NCI-H82 treated with DMSO at 0.1 percent for 48 hours (cell line): ENCODE data around the gene TRANK1.

Experiments used
- DNase-seq: peaks from one replicate; lab custom pipeline; 2025; ENCODE audit not compliant: unreplicated experiment; lab: John Stamatoyannopoulos, UW

TRANK1 gene

DNA sequence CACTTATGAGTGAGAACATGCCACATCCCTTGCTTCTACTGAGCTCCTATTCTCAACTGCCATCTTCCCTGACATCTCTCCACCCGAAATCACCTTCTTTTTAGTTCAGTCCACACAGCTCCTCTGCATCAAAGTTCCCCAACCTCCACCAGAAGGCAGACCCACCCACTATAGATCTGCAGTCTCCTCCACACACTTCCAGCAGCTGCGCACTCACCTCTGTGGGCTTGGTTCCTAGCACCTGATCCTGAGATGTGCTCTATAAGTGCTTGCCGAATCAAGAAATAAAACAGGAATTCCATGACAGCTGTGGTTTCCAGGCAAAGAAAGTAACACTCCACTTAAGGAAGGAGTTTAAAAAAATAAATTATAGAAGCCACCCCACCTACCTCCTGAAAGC, 85.4 kb downstream of the TRANK1 start:
- no peak for DNase-seq

DNA sequence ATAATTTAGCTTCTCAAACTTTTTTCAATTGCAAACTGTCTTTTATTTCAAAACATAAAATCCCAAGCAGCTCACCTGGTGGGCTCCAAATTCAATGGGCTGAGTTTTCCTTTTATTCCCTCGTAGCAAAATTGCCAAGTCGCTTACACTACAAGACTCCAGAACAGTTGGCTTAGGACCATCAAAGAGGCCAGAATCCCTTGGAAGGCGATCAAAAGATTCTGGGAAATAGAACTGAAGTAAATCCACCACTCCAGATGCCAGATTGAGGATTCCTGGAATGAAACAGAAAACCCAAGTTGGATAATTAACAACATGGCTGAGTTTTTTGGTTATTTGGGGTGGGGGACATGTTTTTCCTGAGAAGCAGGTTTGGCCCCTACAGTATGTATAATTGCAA, 92.8 kb downstream of the TRANK1 start:
- no peak for DNase-seq

DNA sequence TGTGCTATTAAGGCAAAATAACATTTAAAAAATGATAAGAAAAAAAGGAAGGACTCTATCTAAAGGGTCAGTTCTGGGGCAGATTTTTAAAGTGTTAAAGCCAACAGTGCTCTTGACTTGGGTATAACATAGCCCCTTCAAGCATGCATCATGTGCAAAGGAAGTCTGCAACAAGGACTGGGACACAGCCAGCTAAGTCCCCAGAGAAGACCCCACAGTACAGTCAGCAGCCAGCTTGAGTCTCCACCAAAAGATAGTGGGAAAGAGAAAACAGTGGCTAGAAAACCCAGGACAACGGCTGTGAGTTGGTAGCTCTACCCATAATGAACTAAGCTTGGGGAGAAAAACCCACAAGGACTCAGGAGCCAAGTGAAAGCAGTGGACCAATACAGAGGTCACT, 94.1 kb downstream of the TRANK1 start:
- no peak for DNase-seq

DNA sequence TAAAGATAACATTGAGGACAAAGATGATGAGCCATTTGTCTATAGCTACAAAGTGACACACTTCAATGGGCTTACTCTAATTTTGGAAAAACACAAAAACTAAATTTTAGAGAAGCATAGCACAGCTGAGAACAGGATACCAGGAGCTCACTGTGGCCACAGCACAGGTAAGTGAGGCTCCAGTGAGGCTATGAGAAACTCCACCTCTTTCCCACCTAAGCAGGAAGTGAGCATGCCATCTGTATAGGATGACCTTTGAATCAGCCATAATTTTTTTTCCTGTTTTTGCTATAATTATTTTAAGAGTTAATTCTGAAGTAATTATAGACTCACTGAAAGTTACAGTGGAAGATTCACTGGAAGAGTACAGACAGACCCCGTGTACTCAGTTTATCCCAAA, 98.4 kb downstream of the TRANK1 start:
- DNase-seq: no peak

DNA sequence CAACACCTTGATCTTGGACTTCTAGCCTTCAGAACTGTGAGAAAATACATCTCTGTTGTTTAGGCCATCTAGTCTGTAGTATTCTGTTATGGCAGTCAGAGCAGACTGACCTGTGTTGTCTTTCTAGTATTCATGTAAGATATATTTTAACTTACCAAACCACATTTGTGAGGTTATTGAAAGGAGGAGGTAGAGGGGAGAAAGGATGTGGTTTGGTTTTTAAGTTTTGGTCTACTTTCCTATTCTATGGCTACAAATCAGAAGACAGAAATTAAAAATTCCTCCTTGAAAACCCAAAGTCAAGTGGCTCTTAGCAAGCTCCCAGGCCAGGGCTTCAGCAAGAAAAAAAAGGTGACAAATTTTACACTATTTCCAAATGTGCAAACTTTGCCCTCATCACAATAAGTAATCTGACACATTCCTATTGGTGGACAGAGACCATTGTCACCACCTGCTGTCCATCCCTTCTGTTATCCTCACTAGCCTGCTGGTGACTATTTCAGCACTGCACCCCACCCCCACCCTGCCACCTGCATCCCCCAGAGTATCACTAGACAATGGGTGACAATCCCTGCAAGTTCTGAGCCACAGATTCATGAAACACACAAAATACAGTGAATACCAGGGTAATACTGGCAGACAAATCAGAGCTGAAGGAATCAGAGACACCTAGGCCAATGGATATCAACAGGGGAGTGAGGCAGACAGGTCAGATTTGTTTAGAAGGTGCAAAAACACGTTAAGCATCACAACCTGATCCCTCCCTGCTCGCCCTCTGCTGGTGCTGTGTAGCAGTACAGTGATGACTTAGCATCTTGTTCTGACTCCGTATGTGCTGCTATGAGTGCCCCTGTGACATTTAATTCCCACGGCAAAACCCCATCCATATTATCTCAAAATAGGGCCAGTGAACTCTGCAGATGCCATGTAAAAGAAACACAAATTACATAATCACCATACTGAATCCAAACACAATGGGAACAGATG, 101.5 kb downstream of the TRANK1 start:
- no peak for DNase-seq

DNA sequence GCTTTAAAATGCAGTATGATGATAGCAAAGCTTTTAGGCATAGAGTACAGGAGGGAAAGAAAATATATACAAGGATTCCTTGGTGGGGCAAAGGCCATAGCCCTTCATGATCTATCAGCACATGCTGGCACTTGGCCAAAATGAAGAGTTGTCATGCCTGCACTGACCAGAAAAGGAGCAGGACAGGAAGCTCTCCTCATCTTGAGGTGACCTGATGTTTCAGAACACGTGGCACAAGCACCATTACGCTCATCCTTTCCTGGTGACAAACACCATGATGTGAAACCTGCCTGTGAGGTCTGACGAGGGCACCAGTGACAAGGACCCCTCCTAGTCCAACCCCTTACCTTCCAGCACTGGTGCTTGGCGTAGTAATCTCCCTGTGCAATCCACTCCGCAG, 102.6 kb downstream of the TRANK1 start:
- DNase-seq: no peak

DNA sequence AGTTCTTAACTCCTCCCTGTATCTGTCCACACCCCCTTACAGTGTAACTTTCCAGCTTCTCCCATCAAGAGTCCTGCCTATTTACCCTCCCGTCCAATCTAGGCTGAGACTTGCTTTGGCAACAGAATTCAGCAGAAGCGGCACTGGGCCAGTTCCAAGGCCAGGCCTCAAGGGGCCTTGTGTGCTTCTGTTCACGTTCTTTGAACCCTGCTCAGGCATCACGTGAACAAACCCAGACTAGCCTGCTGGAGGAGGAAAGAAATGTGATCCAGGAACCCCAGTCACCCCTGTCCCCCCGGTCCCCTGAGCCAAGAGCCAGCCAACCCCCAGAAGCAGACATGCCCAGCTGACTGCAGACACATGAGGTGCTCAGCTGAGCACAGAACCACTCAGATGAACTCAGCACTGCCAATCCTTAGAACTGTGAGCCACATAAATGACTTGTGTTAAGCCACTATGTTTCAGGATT, 104.4 kb downstream of the TRANK1 start:
- no peak for DNase-seq

DNA sequence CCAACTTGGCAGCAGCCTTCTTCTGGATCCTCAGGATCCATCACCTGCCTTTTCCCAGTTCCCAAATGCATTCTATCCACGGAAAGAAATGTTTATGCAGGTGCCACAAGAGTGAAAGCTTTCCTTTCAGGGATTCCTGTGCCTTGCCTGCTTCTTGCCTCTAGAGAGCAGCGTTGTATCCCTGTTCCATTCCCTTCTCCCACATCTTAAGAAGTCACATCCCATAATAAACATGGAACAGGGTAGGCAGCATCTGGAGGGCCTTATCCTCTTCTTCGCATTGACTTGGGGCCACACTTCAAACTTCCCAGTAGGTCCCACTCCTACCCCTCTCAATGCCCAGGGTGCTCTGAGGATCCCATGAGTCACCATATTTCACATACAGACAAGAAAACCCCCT, 107.8 kb downstream of the TRANK1 start:
- DNase-seq: no peak

DNA sequence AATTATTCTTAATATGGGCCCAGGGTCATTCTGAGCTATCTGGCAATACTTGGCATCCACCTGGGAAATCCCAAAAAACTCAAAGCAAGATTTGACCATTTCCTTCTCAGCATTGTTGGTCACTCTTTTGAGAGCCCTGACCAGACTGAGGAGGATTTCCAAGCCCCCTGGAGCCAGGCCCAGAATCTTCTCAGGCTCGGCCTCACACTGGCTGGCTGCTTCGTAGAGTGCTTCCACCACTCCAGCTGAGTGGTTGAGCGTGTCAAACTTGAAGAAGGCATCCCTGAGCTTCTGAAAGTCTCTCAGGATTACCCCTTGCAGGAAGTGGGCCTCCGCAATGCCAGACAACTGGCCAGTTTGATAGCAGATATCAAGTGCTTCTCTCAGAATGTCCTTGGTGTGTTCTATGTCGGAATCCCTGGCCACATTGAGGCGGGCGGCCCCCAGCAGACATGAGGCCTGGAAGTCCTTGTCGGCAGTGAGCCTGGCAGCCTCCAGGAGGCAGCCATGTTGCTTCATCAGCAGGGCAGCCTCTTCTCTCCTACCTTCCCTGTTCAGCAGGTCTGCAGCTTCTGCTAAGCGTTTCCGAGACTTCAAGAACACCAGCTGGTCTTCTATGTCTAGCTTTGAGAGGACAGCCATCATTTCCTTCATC, 111.6 kb downstream of the TRANK1 start:
- DNase-seq: no peak

DNA sequence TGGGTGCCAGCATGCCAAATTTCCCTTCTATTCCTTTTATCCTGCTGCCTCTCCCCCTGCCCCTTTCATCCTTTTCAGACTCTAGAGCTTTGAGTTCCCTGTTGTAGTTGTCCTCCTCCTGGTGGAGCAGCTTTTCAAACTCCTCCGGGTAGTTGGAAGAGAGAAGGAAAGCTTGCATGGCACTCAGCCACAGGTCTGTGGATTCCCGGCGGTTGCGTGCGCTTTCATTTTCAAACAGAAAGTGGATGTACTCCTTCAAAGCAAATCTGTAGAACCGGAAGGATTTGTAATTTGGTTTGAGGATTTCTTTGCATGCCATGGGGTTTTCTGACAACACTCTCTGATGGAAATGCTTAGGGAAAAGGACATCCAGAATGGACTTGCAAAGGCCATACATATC, 112.4 kb downstream of the TRANK1 start:
- DNase-seq: no peak

DNA sequence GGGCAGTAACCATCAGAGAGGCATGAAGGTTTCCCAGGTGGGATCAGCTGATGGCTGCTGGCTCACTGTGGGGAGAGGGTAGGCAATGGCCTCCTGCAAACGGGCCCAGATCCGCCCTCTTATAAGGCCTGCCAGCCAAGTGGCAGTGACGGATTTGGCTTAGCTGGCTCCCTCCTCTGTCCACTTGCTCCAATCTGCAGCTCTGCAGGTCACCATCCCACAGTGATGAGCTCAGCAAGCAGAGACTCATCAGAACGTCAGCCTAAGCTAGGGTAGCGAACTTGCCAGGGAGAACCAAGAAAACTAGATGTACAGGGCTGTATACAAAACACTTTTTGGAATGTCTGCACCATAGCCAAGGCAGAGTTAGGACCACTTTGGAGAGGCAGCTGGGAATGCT, 117.7 kb downstream of the TRANK1 start:
- DNase-seq: no peak

DNA sequence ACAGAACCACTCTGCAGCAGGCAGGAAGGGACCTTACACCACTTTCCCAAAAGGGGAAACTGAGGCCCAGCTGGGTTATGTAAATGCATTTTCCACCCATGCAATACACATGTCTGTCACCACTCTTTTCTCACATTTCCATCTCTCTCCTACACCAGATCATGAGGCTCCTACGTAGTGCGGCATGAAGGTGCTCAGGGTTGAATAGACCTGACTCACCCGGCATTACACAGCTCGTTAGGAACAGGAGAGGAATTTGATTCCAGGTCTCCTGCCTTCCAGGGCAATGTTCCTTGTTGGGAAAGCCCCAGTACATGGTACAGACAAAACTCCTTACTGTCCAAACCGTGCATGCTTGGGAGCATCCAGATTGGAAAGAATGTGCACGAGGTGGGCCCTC, 118.6 kb downstream of the TRANK1 start:
- no peak for DNase-seq

DNA sequence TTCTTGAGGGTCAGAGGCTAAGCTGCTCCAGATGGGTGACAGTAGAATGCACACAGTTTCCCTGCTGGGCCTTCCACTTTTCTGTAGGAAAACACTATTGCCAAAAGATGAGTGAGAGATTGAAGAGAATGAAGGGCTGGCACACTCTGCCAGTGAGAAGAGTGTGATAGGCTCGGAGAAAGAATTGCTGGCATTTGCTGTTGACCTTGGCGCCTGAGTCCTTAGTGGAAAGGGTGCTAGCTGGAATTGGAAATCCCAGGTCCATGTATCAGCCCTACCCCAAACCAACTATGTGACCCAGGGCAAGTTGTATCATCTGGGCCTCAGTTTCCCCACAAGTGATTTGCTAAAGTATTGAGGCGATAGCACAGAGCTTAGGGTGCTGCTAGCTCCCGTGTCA, 120.4 kb downstream of the TRANK1 start:
- no peak for DNase-seq

DNA sequence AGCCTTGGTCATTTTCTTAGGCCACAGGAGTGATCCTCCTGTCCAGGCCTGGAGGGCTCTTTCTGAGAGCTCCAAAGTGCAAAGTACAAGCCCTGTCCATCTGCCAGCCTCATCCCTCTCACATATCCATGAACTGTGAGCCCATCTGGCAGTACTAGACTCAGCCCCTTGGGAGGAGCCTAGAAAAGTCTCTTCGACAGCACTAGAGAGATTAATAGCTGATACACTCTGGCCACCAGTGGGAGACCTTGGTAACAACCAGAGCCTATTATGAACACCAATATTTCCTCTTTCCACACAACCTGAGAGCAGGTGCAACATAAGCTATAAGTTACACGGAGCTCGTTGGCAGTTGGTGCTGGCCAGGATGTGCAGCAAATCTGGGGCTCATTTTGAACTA, 121.0 kb downstream of the TRANK1 start:
- DNase-seq: peak; percentile 74

DNA sequence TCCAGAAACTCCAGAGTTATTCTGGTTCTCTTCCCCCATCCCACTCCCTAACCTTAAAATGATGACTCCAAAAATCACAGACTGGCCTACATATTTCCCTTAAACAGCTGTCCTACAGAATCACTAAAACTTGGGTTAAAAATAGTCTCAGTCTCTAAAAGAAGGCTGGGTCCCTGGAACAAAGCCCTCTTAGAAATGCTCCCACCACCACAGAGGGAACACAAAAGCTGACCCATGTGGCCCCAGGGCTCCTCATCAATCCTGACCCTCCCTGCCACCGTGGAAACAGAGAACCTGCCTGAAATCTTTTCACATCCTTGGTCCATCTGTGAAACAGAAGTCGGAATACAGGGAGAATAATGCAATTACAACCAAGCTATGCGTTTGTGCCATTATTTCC, 124.8 kb downstream of the TRANK1 start:
- DNase-seq: no peak

DNA sequence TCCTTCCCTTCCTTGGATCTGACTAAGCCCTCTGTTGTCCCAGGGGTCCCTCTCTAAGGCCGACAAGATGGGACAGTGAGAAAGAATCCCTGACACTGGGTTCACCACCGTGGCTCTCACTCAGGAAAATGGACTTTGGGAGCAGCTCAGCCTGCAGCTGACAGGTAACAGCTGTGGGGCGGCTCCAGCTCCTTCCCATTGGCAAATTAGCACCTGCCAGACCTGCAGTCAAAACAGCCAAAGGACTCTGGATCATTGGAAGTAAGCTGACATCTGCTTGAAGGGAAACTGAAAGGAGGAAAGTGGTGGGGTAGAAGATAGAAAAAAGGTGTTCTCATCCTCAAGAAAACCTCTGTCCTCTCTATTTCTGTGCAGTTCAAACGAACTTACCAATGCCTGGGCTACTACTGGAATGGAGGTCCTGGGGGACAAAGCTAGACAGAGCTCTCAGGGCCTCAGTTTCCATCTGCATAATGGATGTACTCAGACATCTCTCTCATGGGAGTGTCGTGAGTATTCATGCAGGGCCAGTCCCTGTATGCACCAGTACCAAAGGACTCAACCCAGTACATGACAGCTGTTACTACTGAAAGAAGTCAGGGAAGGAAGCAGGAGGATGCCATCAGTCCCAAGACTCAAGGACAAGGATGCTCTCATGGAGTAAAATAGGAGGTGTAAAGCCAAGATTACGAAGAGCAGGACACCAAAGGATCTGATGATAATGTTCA, 126.9 kb downstream of the TRANK1 start:
- DNase-seq: no peak

DNA sequence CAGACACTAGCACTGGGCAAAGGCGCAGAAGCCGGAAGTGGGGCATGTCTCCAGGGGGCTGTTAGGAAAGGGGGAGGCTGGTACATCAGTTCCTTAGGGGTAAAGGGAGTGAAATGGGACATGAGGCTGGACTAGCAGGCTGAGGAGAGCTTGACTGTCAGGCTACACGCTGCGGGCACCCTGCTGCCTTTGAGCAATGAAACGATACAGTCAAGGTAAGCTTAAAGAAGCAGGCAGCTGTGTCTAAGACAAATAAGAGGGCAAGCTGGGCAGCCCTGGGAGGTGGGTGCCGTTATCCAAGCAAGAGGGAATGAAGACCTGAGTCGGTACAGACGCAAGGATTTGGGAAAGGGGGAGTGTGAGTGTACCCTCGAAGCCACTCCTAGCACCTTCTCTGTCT, 129.5 kb downstream of the TRANK1 start:
- no peak for DNase-seq

DNA sequence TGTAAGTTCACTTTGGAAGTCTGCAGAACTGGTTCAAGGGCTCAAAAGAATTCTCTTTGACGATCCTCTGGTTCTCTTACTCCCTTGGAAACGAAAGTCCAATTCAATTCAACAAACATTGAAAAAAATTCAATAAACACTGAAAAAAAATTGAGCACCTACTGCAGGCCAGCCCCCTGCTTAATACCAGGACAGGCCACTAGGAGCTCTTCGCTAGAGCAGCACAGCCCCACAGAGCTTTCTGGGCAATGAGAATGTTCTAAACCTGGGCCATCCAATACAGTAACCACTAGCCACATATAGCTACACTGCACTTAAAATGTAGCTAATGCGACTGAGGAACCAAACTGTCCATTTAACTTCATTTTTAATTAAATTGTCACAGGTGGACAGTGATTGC, 130.1 kb downstream of the TRANK1 start:
- DNase-seq: no peak

DNA sequence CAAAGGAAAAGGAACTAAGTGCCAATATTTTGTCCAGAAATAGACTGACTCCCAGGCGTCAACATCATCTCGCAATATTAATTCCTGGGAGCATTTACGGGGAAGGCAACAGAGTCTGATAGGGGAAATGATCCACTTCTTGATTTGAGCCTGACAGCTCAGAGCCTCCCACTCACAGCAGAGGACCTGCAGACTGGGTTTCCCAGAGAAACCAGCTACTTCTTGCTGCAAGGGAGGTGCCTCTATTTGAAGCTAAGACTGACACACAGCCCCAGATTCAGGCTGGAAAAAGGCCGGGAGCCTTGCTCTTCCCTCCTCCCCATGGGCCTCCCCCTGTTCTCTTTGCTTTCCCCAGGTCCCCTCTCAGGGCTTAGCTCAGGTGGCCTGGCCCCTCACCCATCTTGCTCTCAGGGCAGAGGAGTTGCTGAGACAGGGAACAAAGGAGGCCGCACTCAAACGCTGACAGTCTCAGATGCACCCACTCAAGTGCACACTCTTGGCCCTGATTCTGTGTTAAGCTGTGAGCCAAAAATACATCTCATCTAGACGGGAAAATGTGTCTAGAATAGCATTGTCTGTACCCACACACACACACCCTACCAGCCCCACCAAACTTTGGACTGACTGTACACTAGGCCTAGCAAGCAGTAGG, 130.7 kb downstream of the TRANK1 start:
- DNase-seq: no peak

DNA sequence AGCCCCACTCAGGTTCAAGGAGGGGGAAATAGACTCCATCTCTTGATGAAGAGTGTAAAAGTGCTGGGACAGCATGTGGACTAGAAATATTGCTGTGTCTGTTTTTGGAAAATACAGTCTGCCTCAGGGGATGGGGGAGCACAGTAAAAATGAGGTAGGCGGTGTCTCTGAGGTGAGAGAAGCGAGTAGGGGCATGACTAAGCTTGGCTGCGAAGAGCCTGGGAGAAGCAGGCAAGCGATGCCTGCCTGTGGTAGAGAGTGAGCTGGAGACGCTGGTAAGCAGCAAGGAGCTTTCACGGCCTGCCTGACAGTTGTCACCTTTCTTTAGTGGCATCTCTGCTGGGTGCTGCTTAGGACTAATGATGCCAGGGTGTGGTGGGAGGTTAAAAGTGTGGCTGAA, 131.5 kb downstream of the TRANK1 start:
- DNase-seq: no peak

DNA sequence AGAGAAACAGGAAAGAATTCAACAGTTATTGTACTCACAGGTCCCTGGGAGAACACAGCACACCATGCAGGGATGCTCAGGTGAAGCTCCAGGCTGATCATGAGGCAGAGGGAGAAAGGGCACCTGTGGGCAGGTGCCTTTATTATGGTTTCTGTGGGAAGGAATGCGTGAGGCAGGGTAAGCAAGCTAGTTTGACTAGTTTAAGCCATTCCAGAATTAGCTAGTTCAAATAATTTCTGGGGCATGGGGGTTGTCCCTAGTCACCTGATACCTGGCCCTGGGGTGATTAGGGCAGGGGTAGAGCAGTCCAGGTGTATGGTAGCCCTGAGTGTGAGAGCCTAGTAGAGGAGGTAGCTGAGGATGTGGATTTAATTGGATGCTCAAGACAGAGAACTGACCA, 132.6 kb downstream of the TRANK1 start:
- DNase-seq: no peak
